HepG2 (cell line): Measurements from ENCODE around the gene NEURL2. TPM values are rescaled to one million over a fixed set of nuclear protein-coding genes. Genes with fewer than 3 reads are reported as not detected.
A peak's percentile ranks its signal among the peaks of the same experiment; 100 is the strongest.

ENCODE experiments used
- BRD4 ChIP-seq: sonication (generic); formaldehyde crosslinking; IDR thresholded peaks from 2 replicates; pipeline ENCODE4 v1.4.0; 2020; ENCODE audit warnings: missing genetic modification reagents
- RFX5 ChIP-seq: IDR thresholded peaks from 2 replicates; pipeline ENCODE4 v1.6.1; 2011; ENCODE audit warnings: low read depth, low read length, improper control_type of control experiment
- SIX4 ChIP-seq: sonication (generic); formaldehyde crosslinking; IDR thresholded peaks from 2 replicates; pipeline ENCODE4 v1.4.0; 2020; ENCODE audit warnings: missing genetic modification reagents
- SMARCE1 ChIP-seq: fragments of 450-650 bp; IDR thresholded peaks from 2 replicates; pipeline ENCODE4 v1.6.1; 2017; ENCODE audit warnings: borderline replicate concordance
- ZFY ChIP-seq: sonication (generic); formaldehyde crosslinking; IDR thresholded peaks from 2 replicates; pipeline ENCODE4 v1.4.0; 2020; ENCODE audit warnings: missing genetic modification reagents
- ZNF333 ChIP-seq: sonication (generic); formaldehyde crosslinking; IDR thresholded peaks from 2 replicates; pipeline ENCODE4 v1.4.0; 2020; ENCODE audit warnings: mild to moderate bottlenecking, missing genetic modification reagents, borderline replicate concordance
- ZNF34 ChIP-seq: sonication (generic); formaldehyde crosslinking; IDR thresholded peaks from 2 replicates; pipeline ENCODE4 v1.4.0; 2020; ENCODE audit warnings: mild to moderate bottlenecking, missing genetic modification reagents, borderline replicate concordance
- ZNF768 ChIP-seq: sonication (generic); formaldehyde crosslinking; IDR thresholded peaks from 2 replicates; pipeline ENCODE4 v1.4.0; 2020; ENCODE audit warnings: missing genetic modification reagents
- polyA plus RNA-seq, 8 experiments: library from polyadenylated mRNA; depleted of rRNA in 3 of 8; stranded (reverse) in 7 of 8; unstranded in 1 of 8; fragments of >200 nt; fragmentation: Illumina TruSeq in 4 of 8; extraction: Trizol in 4 of 8; gene quantifications; 2 replicates each; pipeline versions ENCODE4 v1.2.1 to v1.2.3, GENCODE V29; 2011 to 2016; ENCODE audit warnings: low read depth in 4 of 8, missing spikeins in 1 of 8, mixed read lengths in 1 of 8; ENCODE audit not compliant: insufficient read depth in 1 of 8
- total RNA-seq, 5 experiments: library from RNA; depleted of rRNA; stranded (reverse); fragments of >200 nt; fragmentation: Illumina TruSeq; extraction: Trizol; gene quantifications; 2 replicates each; pipeline ENCODE4 v1.2.3, GENCODE V29; 2016; ENCODE audit warnings: low read depth in 1 of 5
- TF ChIP-seq, protein P1 (sequence below): sonication (generic); formaldehyde crosslinking; IDR thresholded peaks from 2 replicates; pipeline ENCODE4 v1.4.0; 2020; ENCODE audit warnings: missing genetic modification reagents, borderline replicate concordance
- TF ChIP-seq, protein P2 (sequence below): sonication (generic); formaldehyde crosslinking; IDR thresholded peaks from 2 replicates; pipeline ENCODE4 v1.4.0; 2020; ENCODE audit warnings: mild to moderate bottlenecking, missing genetic modification reagents
- TF ChIP-seq, protein P3 (sequence below): sonication (generic); formaldehyde crosslinking; IDR thresholded peaks from 2 replicates; pipeline ENCODE4 v1.5.0; 2020; ENCODE audit warnings: missing genetic modification reagents

The NEURL2 gene
- total and polyA plus RNA-seq, 2 of the 13 experiments (the other 11 are each of a cell fraction or from before 2014, with no cell fraction given): 7.2 to 9.7 TPM

DNA sequence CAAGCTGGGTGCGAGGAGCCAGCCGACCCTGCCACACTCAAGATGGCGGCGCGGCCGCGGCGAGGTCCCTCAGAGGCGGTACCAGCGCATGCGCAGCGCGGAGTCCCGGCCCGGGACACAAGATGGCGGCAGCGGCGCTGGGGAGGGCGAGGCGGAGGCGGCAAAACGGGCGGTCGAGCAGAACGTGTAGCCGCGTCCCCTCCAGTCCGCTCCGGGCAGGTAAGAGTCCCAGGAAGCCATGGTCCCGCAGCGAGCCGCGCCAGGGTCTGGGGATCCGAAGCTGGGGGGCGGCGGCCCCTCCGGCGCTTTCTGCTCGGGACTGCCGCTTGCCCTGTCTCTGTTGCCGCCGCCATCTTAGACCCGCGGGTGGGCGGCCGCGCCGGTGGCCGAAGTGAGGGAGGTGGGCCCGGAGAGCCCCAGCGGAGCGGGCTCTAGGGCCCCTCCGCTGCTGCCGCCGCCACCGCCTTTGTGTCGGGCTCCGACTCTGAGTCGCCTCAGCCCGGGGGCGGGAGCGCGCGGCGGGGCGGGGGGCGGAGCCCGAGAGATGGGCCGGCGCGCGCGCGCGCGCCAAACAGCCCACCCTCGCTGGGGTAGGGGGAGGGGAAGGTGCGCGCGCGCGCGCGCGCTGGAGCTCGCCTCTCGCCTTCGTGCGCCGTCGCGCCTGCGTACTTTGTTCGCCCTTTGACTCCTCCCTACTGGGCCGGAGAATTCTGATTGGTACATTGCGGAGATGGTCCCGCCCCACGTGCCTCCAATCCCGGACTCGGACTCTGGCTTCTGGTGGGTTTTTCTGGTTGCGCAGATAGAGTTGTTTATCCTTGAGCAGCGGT, 43.8 kb upstream of the NEURL2 start, which contains the start of gene PCIF1 (continued):
- TF ChIP-seq, protein P1, sequence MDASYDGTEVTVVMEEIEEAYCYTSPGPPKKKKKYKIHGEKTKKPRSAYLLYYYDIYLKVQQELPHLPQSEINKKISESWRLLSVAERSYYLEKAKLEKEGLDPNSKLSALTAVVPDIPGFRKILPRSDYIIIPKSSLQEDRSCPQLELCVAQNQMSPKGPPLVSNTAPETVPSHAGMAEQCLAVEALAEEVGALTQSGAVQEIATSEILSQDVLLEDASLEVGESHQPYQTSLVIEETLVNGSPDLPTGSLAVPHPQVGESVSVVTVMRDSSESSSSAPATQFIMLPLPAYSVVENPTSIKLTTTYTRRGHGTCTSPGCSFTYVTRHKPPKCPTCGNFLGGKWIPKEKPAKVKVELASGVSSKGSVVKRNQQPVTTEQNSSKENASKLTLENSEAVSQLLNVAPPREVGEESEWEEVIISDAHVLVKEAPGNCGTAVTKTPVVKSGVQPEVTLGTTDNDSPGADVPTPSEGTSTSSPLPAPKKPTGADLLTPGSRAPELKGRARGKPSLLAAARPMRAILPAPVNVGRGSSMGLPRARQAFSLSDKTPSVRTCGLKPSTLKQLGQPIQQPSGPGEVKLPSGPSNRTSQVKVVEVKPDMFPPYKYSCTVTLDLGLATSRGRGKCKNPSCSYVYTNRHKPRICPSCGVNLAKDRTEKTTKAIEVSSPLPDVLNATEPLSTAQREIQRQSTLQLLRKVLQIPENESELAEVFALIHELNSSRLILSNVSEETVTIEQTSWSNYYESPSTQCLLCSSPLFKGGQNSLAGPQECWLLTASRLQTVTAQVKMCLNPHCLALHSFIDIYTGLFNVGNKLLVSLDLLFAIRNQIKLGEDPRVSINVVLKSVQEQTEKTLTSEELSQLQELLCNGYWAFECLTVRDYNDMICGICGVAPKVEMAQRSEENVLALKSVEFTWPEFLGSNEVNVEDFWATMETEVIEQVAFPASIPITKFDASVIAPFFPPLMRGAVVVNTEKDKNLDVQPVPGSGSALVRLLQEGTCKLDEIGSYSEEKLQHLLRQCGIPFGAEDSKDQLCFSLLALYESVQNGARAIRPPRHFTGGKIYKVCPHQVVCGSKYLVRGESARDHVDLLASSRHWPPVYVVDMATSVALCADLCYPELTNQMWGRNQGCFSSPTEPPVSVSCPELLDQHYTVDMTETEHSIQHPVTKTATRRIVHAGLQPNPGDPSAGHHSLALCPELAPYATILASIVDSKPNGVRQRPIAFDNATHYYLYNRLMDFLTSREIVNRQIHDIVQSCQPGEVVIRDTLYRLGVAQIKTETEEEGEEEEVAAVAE (CRISPR knock-in tag): peak; percentile 98
- TF ChIP-seq ZNF333 (CRISPR knock-in tag) (peak; percentile 97), BRD4 (CRISPR knock-in tag) (peak; percentile 100), SMARCE1 (no peak), ZNF768 (peak; percentile 19; the same call in 1 of the 2 replicates), SIX4 (CRISPR knock-in tag) (peak; percentile 79; the same call in 1 of the 2 replicates), ZNF34 (CRISPR knock-in tag) (peak; percentile 71; the same call in 1 of the 2 replicates), RFX5 (peak; percentile 59), ZFY (peak; percentile 87)
- TF ChIP-seq, protein P2, sequence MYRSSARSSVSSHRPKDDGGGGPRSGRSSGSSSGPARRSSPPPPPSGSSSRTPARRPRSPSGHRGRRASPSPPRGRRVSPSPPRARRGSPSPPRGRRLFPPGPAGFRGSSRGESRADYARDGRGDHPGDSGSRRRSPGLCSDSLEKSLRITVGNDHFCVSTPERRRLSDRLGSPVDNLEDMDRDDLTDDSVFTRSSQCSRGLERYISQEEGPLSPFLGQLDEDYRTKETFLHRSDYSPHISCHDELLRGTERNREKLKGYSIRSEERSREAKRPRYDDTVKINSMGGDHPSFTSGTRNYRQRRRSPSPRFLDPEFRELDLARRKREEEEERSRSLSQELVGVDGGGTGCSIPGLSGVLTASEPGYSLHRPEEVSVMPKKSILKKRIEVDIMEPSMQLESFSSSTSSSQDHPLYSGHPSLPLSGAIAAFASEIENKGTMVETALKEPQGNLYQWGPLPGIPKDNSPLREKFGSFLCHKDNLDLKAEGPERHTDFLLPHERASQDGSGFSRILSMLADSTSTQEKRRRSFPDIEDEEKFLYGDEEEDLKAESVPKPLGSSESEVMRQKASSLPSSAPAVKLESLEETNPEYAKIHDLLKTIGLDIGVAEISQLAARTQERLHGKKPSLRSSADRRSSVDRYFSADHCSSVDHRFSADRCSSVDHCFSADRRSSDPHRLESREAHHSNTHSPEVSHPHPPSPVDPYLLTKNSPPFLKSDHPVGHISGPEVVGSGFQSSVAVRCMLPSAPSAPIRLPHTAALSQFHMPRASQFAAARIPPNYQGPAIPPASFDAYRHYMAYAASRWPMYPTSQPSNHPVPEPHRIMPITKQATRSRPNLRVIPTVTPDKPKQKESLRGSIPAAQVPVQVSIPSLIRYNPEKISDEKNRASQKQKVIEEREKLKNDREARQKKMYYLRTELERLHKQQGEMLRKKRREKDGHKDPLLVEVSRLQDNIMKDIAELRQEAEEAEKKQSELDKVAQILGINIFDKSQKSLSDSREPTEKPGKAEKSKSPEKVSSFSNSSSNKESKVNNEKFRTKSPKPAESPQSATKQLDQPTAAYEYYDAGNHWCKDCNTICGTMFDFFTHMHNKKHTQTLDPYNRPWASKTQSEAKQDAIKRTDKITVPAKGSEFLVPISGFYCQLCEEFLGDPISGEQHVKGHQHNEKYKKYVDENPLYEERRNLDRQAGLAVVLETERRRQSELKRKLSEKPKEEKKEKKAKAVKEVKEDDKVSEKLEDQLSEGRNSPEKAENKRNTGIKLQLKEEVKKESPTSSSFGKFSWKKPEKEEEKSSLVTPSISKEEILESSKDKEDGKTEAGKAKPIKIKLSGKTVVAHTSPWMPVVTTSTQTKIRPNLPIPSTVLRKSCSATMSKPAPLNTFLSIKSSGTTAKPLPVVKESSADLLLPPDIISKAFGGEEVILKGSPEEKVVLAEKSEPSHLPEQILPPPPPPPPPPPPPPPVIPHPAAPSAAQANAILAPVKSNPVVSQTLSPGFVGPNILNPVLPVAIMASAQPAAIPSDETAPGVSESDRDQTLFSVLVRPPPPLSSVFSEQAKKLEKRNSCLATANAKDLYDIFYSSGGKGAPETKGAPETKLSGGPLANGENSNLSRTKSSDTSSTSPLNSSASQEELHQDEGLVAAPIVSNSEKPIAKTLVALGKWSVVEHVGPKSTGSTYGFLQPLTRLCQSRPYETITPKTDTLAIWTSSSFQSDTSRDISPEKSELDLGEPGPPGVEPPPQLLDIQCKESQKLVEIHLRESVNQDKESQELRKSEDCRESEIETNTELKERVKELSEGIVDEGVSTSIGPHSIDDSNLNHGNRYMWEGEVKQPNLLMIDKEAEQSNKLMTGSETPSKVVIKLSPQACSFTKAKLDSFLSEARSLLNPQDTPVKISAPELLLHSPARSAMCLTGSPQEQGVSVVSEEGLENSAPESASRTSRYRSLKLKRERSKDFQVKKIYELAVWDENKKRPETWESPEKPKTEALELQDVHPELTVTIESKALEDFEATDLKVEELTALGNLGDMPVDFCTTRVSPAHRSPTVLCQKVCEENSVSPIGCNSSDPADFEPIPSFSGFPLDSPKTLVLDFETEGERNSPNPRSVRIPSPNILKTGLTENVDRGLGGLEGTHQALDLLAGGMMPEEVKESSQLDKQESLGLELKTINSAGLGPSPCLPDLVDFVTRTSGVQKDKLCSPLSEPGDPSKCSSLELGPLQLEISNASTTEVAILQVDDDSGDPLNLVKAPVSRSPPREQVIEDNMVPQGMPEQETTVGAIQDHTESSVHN (CRISPR knock-in tag): peak; percentile 54
- TF ChIP-seq, protein P3, sequence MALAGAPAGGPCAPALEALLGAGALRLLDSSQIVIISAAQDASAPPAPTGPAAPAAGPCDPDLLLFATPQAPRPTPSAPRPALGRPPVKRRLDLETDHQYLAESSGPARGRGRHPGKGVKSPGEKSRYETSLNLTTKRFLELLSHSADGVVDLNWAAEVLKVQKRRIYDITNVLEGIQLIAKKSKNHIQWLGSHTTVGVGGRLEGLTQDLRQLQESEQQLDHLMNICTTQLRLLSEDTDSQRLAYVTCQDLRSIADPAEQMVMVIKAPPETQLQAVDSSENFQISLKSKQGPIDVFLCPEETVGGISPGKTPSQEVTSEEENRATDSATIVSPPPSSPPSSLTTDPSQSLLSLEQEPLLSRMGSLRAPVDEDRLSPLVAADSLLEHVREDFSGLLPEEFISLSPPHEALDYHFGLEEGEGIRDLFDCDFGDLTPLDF (CRISPR knock-in tag): peak; percentile 64
